ENCODE results near the gene ZNF581. TPM values are rescaled to one million over a fixed set of nuclear protein-coding genes. Genes with fewer than 3 reads are reported as not detected.

The ZNF581 gene
- total RNA-seq, 2 donors from 2014 or later, result 6.7 to 23.8 TPM

DNA sequence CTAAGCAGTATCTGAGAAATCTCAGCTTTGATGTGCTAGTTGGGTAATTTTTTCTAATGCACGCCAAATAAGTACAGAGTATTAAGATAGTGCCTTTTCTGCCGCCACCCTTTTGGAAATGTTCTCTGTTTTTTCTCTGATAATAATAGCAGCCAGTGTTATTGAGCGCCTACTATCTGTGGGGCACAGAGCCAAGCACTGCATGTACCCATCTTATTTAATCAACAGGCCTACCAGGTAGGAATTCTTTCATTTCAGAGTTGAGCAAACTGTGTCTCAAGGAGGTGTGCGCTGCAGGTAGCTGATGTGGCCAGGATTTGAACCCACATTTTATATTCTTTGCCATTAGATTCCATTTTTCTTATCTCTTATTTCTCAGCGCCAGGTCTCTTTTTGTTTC, 32.9 kb downstream of the ZNF581 start:
- TF ChIP-seq, protein P1, sequence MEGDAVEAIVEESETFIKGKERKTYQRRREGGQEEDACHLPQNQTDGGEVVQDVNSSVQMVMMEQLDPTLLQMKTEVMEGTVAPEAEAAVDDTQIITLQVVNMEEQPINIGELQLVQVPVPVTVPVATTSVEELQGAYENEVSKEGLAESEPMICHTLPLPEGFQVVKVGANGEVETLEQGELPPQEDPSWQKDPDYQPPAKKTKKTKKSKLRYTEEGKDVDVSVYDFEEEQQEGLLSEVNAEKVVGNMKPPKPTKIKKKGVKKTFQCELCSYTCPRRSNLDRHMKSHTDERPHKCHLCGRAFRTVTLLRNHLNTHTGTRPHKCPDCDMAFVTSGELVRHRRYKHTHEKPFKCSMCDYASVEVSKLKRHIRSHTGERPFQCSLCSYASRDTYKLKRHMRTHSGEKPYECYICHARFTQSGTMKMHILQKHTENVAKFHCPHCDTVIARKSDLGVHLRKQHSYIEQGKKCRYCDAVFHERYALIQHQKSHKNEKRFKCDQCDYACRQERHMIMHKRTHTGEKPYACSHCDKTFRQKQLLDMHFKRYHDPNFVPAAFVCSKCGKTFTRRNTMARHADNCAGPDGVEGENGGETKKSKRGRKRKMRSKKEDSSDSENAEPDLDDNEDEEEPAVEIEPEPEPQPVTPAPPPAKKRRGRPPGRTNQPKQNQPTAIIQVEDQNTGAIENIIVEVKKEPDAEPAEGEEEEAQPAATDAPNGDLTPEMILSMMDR (IDR thresholded peaks at IDR 0.05), result no peak
- ATAC-seq (ENCODE audit: insufficient number of reproducible peaks, low FRiP score, low read depth) (no peak), DNase-seq (ENCODE audit: low spot score) (no peak)
- Histone ChIP-seq H3K9me3 (no peaks in the 10 kb centered on the region), H3K27me3 (replicated peaks; ENCODE audit: insufficient read depth) (no peaks in the 10 kb centered on the region), H3K36me3 (peaks cover 41% of the 10 kb centered on the region), H3K27ac (no peak overlapping the region), H3K4me1 (ENCODE audit: control insufficient read depth in 1 of 2, low read depth in 2 of 2) (peaks cover 27 to 44% of the 10 kb centered on the region in 2 donors), H3K4me3 (peak overlapping the region; percentile 85)

DNA sequence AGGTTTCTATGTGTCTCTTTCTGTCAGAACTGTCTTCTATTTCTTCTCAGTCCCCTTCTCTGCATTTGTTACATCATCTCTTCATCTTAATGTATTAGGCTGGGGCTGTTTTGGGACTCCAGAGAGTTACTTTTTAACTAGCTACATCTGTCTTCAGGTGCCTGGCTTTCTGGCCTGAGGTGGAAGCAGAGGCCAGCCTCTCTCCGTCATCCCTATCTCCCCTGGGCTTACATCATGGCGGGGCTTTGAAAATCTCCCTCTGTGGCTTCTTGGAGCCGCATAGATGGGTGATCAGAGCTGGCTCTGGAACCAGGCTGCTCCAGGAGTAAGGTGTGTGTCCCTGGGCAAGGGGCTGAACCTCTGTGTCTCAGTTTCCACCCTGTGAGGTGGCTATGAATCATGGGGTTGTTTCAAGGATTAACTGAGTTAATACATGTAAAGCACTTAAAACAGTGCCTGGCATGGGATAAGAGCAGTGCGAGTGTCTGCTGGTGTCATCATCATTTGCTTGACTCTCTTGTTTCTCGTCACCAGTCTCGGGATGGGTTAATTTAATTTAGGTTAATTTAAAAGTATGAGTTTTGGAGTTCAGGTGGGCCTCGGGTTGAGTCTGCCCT, 33.5 kb downstream of the ZNF581 start:
- no peaks in the 10 kb centered on the region for H3K27me3 ChIP-seq (replicated peaks; ENCODE audit: insufficient read depth)
- no peak for ATAC-seq (ENCODE audit: insufficient number of reproducible peaks, low FRiP score, low read depth)
- TF ChIP-seq, protein P1 (IDR thresholded peaks at IDR 0.05), result no peak
- DNase-seq (ENCODE audit: low spot score), result no peak
- H3K9me3 ChIP-seq, result no peaks in the 10 kb centered on the region
- H3K27ac ChIP-seq, result peak overlapping the region in 1 of 2 donors; percentile 27
- H3K4me3 ChIP-seq, result peak overlapping the region; percentile 85
- H3K36me3 ChIP-seq, result peaks cover 41% of the 10 kb centered on the region
- peaks cover 27 to 44% of the 10 kb centered on the region in 2 donors for H3K4me1 ChIP-seq (ENCODE audit: control insufficient read depth in 1 of 2, low read depth in 2 of 2)

- no peak for ATAC-seq (ENCODE audit: insufficient number of reproducible peaks, low FRiP score, low read depth)
- TF ChIP-seq, protein P1 (IDR thresholded peaks at IDR 0.05), result no peak
- no peaks in the 10 kb centered on the region for H3K27me3 ChIP-seq (replicated peaks; ENCODE audit: insufficient read depth)
- no peak for DNase-seq (ENCODE audit: low spot score)
- H3K36me3 ChIP-seq, result peaks cover 41% of the 10 kb centered on the region
- H3K27ac ChIP-seq, result peak overlapping the region in 1 of 2 donors; percentile 27
- peaks cover 27 to 44% of the 10 kb centered on the region in 2 donors for H3K4me1 ChIP-seq (ENCODE audit: control insufficient read depth in 1 of 2, low read depth in 2 of 2)
- H3K9me3 ChIP-seq, result no peaks in the 10 kb centered on the region
- H3K4me3 ChIP-seq, result peak overlapping the region; percentile 11
Observed at GRCh38 chr19:55677572-55678028, 34.2 kb downstream of the ZNF581 start.

- peaks cover 37% of the 10 kb centered on the region for H3K36me3 ChIP-seq
- no peak for ATAC-seq (ENCODE audit: insufficient number of reproducible peaks, low FRiP score, low read depth)
- peak overlapping the region; percentile 11 for H3K4me3 ChIP-seq
- DNase-seq (ENCODE audit: low spot score), result no peak
- H3K9me3 ChIP-seq, result no peaks in the 10 kb centered on the region
- peaks cover 27 to 44% of the 10 kb centered on the region in 2 donors for H3K4me1 ChIP-seq (ENCODE audit: control insufficient read depth in 1 of 2, low read depth in 2 of 2)
- TF ChIP-seq, protein P1 (IDR thresholded peaks at IDR 0.05), result no peak
- peak overlapping the region in 1 of 2 donors; percentile 27 for H3K27ac ChIP-seq
- no peaks in the 10 kb centered on the region for H3K27me3 ChIP-seq (replicated peaks; ENCODE audit: insufficient read depth)
Observed at GRCh38 chr19:55678121-55678671, 34.7 kb downstream of the ZNF581 start.

DNA sequence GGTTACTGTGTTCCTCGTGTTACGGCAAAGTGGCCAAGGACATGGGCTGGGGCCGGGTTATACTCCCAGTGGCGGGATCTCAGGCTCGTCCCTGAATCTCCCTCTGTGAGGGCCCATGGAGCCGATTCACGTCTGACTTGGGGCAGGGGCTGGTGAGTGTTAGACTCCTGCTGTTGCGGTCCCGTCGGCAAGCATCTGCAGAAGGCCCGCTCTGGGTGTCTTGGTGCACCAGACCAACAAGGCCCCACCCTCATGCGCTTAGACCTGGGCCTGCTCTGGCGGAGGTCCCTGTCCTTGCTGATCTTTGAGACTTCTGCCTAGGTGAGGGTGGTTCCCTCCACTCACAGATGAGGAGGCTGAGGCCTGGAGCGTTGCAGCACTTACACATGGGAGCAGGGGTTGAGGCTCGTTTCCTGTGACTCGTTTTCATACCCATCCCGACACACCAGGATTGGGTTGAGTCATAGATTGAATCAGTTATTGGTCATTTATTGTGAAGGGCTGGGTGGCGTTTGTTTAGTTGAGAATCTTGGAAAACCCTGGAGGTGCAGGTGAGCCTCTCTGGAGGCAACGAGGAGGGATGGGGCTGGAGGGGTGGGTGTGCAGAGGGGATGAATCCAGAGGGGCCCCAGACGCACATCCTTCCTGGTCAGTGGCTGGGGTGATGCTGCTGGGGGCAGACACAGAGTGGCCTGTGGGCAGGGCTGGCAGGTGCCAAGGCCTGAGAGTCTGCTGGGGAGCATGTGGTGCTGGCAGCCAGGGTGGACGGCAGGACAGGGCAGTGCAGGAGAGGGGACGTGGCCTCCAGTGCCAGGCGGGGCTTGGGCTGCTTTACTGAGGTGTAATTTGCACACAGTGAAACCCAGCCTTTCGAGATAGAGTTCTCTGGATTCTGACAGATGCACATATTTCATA, 36.2 kb downstream of the ZNF581 start:
- Histone ChIP-seq H3K36me3 (peaks cover 30% of the 10 kb centered on the region), H3K9me3 (no peaks in the 10 kb centered on the region), H3K27ac (no peak overlapping the region), H3K4me1 (ENCODE audit: control insufficient read depth in 1 of 2, low read depth in 2 of 2) (peaks cover 24 to 40% of the 10 kb centered on the region in 2 donors), H3K4me3 (no peak overlapping the region), H3K27me3 (replicated peaks; ENCODE audit: insufficient read depth) (no peaks in the 10 kb centered on the region)
- ATAC-seq (ENCODE audit: insufficient number of reproducible peaks, low FRiP score, low read depth), result no peak
- no peak for DNase-seq (ENCODE audit: low spot score)
- TF ChIP-seq, protein P1 (IDR thresholded peaks at IDR 0.05), result no peak

Data from thoracic aorta (tissue), 2 donors.